ENCODE results near the gene ERMN.
"Not testable (repeated sequence)": the region's sequence is repeated elsewhere in the genome, so short reads cannot be mapped to it uniquely, and the experiment has no call there.

Gene ERMN, protein sequence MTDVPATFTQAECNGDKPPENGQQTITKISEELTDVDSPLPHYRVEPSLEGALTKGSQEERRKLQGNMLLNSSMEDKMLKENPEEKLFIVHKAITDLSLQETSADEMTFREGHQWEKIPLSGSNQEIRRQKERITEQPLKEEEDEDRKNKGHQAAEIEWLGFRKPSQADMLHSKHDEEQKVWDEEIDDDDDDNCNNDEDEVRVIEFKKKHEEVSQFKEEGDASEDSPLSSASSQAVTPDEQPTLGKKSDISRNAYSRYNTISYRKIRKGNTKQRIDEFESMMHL

GRCh38 chr2:157325786-157326185 lies at the start of gene ERMN:
Gene ERMN (minus strand): TSS chr2:157325824. CDS start chr2:157325642, 182 bp downstream.
- no peak for DNase-seq (ENCODE audit: low read depth)

- DNase-seq (ENCODE audit: low read depth): no peak
Measured at GRCh38 chr2:157375384-157375783, 49.8 kb upstream of the ERMN start.

GRCh38 chr2:157368508-157368907 lies 42.9 kb upstream of the ERMN start:
- not testable (repeated sequence) for DNase-seq (ENCODE audit: low read depth)

DNA sequence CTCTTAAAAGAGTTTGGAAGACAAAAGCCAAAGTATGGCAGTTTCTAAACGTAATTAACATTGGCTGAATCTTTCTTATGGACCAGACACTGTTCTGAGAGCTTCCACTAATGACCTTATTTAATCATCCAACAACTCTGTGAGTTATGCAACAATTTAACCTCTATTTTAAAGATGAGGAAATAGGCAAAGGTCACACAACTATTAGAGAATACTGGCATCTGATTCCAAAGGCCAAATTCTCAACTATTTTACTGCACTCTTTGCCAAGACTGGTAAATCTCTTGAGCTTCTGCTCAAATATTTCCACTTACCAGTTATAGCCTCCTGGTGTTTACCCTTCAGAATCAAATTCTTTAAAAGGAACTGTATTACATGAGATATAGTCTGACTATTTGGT lies 42.1 kb upstream of the ERMN start:
- DNase-seq (ENCODE audit: low read depth): no peak

DNA sequence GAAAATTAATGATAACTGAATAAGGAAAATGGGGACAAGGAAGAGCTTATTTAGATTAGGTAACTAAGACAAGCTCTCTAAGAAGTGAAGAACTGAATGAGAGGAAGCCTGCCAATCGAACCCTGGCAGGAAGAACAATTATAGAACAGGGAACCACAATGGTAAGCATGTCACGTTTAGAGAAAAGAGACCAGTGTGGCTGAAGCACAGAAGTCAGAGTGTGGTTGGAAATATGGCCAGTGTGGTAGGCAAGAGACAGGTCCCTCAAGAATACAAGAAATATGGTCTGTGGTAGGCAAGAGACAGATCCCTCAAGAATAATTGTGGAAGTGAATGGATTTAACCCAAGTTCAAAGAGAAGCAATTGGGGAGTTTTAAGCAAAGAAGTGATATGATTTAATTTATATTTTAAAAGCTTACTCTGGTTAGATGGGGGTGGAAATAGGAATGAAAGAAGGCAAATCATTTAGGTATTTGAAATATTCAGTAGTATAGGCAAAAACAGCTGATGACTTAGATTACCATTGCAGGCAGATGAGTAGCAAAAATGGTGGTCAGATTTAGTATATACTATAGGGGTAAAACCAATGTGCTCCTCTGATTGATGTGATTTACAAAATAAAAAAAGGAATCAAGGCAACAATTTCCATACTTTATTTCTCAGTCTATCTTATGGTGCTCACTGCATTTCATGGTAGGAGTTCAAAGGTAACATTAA lies 38.8 kb upstream of the ERMN start:
- DNase-seq (ENCODE audit: low read depth): no peak

DNA sequence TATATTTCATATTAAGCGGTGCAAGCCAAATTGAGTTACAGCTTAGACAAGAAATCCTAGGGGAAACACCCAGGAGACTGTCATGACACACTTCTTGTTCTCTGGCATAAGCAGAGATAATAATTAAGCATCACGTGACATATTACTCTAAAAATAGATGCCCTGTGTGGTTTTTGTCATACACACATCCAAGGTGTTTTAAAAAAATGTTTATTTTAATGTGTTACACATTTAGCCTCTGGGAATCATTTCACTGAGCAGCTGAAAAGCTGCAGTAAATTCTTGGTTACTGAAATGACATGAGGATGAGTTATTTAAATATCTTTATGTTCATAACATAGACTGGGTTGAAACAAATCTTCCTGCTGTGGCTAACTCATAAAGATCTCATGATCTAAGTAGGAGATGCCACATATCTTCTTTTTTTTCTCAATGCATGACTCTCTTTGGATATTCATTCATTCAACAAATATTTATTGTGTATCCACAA lies 38.0 kb upstream of the ERMN start:
- no peak for DNase-seq (ENCODE audit: low read depth)

GRCh38 chr2:157362627-157363026 lies 37.0 kb upstream of the ERMN start:
- no peak for DNase-seq (ENCODE audit: low read depth)

GRCh38 chr2:157361526-157361925 lies 35.9 kb upstream of the ERMN start:
- DNase-seq (ENCODE audit: low read depth): no peak

- no peak for DNase-seq (ENCODE audit: low read depth)
Measured at GRCh38 chr2:157359628-157360027, 34.0 kb upstream of the ERMN start.

DNA sequence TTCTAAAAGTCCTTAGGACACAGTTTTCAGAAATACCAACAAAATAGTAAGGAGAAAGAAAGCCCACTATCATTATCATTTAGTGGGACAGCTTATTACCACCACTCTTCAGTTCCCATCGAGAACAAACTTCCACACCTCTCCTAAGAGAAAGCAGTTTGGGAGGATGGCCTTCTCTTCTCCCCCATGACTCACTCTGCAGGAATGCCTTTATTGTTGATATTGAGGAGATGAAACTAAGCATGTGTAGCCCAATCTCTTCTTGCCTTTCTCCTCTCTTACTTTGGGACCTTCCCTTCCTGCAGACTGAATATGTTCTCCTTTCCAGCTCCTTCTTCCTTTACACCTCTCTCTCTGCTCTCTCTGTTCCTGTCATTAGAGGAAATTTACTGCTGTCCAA lies 30.0 kb upstream of the ERMN start:
- DNase-seq (ENCODE audit: low read depth): no peak

DNA sequence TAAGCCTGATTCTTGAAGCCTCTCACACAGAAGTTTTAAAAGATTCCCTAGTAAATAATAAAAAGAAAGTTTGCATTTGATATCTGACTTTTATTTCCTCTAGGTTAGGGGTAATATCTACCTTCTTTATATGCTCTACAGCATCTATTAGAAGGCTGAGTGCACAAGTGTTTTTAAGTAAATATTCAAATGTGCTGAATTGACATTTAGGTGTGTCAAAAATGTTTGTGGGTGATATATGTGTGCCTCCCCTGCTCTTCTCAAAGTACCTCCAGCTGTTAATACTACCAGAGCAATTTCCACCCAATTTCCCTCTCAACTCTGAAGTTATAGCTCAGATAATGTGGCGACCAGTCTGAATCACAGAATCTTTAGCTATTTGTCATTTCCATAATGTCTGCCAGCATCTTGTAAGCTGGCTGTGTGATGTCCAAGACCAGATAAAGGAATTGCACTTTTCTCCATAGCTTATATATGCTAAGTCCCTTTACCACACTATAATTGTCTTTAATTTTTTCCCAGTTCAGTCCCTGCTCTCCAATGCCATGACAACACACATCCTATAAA lies 24.4 kb upstream of the ERMN start:
- DNase-seq (ENCODE audit: low read depth): no peak

GRCh38 chr2:157348291-157348921 lies 22.8 kb upstream of the ERMN start:
- no peak for DNase-seq (ENCODE audit: low read depth)

GRCh38 chr2:157345647-157346389 lies 20.2 kb upstream of the ERMN start:
- no peak for DNase-seq (ENCODE audit: low read depth)

- DNase-seq (ENCODE audit: low read depth): not testable (repeated sequence)
Measured at GRCh38 chr2:157341381-157341780, 15.8 kb upstream of the ERMN start.

DNA sequence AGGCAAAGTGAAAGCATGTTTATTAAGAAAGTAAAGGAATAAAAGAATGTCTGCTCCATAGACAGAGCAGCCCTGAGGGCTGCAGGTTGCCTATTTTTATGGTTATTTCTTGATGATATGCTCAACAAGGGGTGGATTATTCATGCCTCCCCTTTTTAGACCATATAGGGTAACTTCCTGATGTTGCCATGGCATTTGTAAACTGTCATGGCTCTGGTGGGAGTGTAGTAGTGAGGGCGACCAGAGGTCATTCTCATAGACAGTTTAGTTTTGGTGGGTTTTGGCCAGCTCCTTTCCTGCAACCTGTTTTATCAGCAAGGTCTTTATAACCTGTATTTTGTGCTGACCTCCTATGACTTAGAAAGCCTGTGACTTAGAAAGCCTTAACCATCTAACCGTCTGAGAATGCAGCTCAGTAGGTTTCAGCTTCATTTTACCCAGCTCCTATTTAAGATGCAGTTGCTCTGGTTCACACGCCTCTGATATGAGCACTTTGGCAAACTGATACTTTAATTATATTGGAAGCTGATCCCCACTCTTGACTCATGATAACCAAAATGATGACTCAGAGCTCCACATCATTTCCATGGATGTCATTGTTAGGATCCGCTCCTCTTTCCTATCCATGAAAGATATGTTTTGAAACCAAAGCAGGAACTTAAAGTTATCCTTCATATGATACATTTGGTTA lies 14.5 kb upstream of the ERMN start:
- DNase-seq (ENCODE audit: low read depth): no peak

GRCh38 chr2:157337978-157338377 lies 12.4 kb upstream of the ERMN start:
- DNase-seq (ENCODE audit: low read depth): no peak

GRCh38 chr2:157336137-157337010 lies 10.8 kb upstream of the ERMN start:
- DNase-seq (ENCODE audit: low read depth): peak; percentile 12

DNA sequence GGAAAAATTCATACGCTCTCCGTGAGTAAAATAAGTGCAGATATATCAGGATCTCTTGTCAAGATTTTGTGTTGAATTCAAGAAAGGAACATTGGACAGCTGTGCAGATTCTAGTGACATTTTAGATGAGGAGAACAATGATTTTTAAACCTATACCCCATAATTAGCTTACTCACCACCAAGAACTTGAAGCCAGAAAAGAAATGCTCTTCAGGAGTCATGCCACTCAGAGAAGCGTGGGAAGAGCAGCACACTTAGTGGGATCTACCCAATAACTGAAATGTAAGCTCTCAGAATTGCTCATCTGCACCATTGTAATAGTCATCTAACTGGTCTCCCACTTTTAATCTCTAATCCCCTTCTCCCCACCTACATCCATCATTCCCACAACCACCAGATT lies 9.2 kb upstream of the ERMN start:
- DNase-seq (ENCODE audit: low read depth): no peak

- no peak for DNase-seq (ENCODE audit: low read depth)
Measured at GRCh38 chr2:157334335-157334734, 8.7 kb upstream of the ERMN start.

GRCh38 chr2:157333304-157334047 lies 7.9 kb upstream of the ERMN start:
- no peak for DNase-seq (ENCODE audit: low read depth)
